HG03139 (cell line): ENCODE data around the gene PPFIA4.

Experiments
- ATAC-seq: cut with Tn5 transposase; IDR thresholded peaks from one replicate; pipeline ENCODE4 v1.9.1; 2021; ENCODE audit not compliant: unreplicated experiment

PPFIA4 gene

DNA sequence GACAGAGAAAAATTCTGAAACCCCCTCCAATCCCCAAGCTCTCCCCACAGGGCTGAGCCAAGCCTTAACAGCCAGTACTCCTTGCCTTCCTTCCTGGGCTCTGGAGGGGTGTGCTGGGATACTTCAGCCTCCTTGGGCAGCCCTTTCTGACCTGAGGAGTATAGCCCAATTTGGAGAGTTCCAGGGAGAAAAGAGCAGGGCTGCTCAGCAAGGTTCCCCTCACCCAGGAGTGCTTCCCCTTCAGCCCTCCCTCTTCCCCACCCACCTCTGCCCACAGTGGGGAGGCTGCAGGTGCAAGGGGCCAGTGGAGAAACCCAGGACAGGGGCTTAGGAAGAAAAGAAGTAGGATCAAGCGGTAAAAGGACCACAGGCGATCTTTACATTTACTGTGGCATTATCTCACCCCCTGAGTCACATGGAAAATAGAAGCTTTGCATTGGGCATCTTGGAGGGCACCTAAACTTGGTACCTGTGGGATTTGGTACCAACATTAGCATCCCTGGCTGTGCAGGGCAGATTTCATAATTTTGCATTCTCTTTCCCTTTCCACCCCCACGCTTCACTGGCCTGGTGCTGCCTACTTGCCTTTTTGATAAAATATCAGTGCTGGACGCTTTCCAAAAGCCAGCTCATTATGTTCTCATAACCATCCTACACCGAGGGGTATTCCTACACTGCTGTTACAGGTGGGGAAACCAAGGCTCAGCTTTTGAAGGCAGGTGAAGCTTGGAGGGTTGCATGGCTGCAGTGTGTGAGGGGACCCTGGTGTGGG lies 98.4 kb downstream of the PPFIA4 start:
- ATAC-seq = no peak

DNA sequence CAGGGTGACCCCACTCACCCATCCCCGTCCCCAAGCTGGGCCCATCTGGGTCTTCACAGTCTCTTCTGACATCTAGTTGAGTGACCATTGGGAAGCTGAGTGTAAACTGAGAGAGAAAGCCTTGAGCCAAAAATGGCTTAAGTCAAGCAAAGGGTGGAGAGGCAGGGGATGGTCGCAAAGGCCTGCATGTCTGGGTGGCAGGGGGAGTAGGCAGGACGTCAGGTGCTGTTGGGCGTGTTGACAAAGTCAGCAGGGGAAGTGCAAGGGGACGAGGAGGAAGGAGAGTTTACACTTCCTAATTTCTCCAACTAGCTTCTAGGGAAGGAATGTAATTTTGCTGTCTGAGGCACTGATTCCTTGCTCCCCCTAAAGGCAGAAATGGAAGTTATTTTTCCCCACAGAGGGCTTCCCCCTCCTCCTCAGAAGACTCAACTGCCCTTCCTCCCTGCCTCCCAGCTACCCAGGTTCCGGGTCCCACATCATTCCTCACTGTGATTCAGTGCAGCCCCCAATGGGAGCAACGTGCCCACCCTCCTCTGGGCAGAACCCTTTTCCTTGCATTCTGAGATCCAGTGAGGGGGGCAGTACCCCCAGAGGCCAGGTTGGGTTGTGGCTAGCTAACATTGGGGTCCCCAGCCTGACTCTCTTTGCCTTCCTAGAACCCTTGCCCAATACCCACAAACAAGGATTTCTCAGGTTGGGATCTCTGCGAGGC lies 100.0 kb downstream of the PPFIA4 start:
- no peak for ATAC-seq

DNA sequence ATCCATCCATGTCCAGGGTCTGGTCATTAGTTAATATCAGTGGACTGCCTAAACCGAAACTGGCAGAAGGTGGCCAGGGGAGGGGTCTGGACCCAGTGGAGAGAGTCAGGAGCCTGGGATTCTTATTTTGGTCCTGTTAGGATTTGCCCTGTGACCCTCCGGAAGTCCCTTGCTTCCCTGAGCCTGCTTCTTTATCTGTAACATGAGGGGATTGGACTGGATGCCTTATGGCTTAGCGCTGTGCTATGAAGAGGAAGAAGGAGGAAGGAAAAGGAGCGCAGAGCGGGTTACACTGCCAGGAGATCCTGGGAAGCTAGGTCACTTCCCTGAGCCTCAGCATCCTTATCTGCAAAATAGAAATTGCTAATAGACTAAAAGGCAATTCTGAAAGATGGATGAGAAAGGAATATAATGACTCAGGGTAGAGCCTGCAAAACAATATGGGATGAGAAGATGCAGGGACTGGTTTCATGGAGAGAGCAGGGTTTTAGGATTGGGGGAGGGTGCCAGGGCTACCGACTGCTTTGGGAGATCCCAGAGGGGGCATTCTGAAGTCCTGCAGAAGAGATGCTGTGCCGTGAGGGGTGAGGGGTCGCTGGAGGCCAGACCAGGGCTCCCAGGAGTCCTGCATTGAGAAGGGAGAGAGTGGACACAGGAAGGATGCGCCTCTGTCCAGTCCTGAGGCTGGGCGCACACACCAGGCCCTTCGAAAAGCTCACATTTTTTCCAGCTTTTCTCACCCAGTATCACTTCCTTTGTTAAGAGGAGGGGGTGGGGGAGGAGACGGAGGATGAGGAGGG lies 100.8 kb downstream of the PPFIA4 start:
- no peak for ATAC-seq

DNA sequence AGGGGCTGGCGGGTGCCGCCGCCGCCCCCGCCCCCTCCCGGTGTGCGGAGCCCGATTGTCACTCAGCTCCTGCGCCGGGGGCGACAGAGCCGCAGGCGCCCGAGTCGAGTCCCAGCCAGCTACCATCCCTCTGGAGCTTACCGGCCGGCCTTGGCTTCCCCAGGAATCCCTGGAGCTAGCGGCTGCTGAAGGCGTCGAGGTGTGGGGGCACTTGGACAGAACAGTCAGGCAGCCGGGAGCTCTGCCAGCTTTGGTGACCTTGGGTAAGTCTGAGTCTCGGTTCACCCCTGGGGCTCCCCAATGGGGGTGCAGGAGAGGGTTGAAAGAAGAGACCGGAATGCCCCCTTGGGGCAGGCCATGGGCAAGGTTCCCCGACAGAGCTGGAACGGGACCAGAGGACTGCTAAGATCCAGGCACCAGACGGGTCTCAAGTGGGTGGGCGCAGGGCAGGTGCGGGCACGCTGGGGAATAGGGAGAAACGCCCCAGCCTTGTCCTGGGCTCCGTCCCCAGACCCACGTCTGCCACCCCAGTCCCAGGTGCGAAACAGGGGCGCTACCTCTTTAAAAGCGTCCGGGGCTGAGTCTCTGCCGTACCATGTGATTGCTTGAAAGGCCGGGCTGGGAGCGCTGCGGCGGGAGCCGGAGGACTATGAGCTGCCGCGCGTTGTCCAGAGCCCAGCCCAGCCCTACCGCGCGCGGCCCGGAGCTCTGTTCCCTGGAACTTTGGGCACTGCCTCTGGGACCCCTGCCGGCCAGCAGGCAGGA lies 101.6 kb downstream of the PPFIA4 start, which contains the start of gene ADORA1:
Gene ADORA1 (plus strand): TSS at position 61 of the 765 bp plus-strand sequence. CDS start 1,116 bp downstream, outside the sequence.
- no peak for ATAC-seq

DNA sequence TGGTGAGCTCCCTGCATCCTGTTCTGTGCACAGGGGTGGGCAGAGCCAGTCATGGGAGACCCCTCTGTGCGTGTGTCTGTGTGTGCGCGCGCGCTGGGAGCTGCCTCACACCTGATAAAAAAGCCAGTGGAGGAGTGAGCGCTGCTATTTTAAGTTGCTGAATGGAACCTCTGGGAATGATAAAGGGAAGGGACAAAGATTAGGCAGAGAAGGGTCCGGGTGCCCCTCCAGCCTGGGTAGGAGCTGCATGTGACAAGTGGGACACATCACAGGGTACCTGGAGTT lies 102.1 kb downstream of the PPFIA4 start:
- ATAC-seq = no peak
